Measurements from ENCODE around the gene RUFY3. TPM values are rescaled to one million over a fixed set of nuclear protein-coding genes. Genes with fewer than 3 reads are reported as not detected.

The RUFY3 gene
- total RNA-seq, 1 experiment from 2014 or later: 25.1 TPM

- Histone ChIP-seq H3K27me3 (replicated peaks; ENCODE audit: insufficient read depth, low read depth, low read length, poor library complexity) (no peaks in the 10 kb centered on the region), H3K36me3 (ENCODE audit: insufficient read depth, low read length, poor library complexity, severe bottlenecking) (no peaks in the 10 kb centered on the region), H3K4me1 (ENCODE audit: insufficient read depth, low read length, poor library complexity, severe bottlenecking) (no peaks in the 10 kb centered on the region), H3K9me3 (ENCODE audit: low read depth, low read length, poor library complexity, severe bottlenecking) (no peaks in the 10 kb centered on the region), H3K4me3 (ENCODE audit: low read depth, low read length, poor library complexity, severe bottlenecking) (no peak overlapping the region), H3K27ac (ENCODE audit: low read depth, low read length, poor library complexity, severe bottlenecking) (no peak overlapping the region)
- TF ChIP-seq EZH2 (IDR thresholded peaks at IDR 0.05; ENCODE audit: borderline replicate concordance, low read depth, low read length, poor library complexity, severe bottlenecking): no peak
- no peak for TF ChIP-seq CTCF (conservative IDR thresholded peaks at IDR 0.05; ENCODE audit: low read depth, low read length)
- ChIA-PET CTCF (no interaction called here), POLR2A (ENCODE audit: low non-redundant PET) (no interaction called here)
- BruUV-seq (replicated peaks): no TSS peak
- DNase-seq (ENCODE audit: low spot score): no peak
- intact Hi-C loops (cut with micrococcal nuclease; ENCODE audit: unreplicated experiment): no loop called here
Measured at GRCh38 chr4:70787496-70787895, 65.7 kb downstream of the RUFY3 start.

GRCh38 chr4:70788733-70789132 lies 67.0 kb downstream of the RUFY3 start:
- no peak for DNase-seq (ENCODE audit: low spot score)
- no peaks in the 10 kb centered on the region for H3K4me1 ChIP-seq (ENCODE audit: insufficient read depth, low read length, poor library complexity, severe bottlenecking)
- no peak overlapping the region for H3K27ac ChIP-seq (ENCODE audit: low read depth, low read length, poor library complexity, severe bottlenecking)
- no TSS peak for BruUV-seq (replicated peaks)
- POLR2A ChIA-PET (ENCODE audit: low non-redundant PET): no interaction called here
- CTCF ChIA-PET: no interaction called here
- H3K9me3 ChIP-seq (ENCODE audit: low read depth, low read length, poor library complexity, severe bottlenecking): no peaks in the 10 kb centered on the region
- H3K36me3 ChIP-seq (ENCODE audit: insufficient read depth, low read length, poor library complexity, severe bottlenecking): no peaks in the 10 kb centered on the region
- H3K4me3 ChIP-seq (ENCODE audit: low read depth, low read length, poor library complexity, severe bottlenecking): no peak overlapping the region
- H3K27me3 ChIP-seq (replicated peaks; ENCODE audit: insufficient read depth, low read depth, low read length, poor library complexity): no peaks in the 10 kb centered on the region
- TF ChIP-seq CTCF (conservative IDR thresholded peaks at IDR 0.05; ENCODE audit: low read depth, low read length) (no peak), EZH2 (IDR thresholded peaks at IDR 0.05; ENCODE audit: borderline replicate concordance, low read depth, low read length, poor library complexity, severe bottlenecking) (no peak)
- intact Hi-C loops (cut with micrococcal nuclease; ENCODE audit: unreplicated experiment): no loop called here

GRCh38 chr4:70793626-70794025 lies 71.9 kb downstream of the RUFY3 start:
- CTCF ChIA-PET: no interaction called here
- Histone ChIP-seq H3K27ac (ENCODE audit: low read depth, low read length, poor library complexity, severe bottlenecking) (no peak overlapping the region), H3K9me3 (ENCODE audit: low read depth, low read length, poor library complexity, severe bottlenecking) (no peaks in the 10 kb centered on the region), H3K27me3 (replicated peaks; ENCODE audit: insufficient read depth, low read depth, low read length, poor library complexity) (no peaks in the 10 kb centered on the region), H3K4me1 (ENCODE audit: insufficient read depth, low read length, poor library complexity, severe bottlenecking) (no peaks in the 10 kb centered on the region), H3K4me3 (ENCODE audit: low read depth, low read length, poor library complexity, severe bottlenecking) (no peak overlapping the region), H3K36me3 (ENCODE audit: insufficient read depth, low read length, poor library complexity, severe bottlenecking) (no peaks in the 10 kb centered on the region)
- no peak for DNase-seq (ENCODE audit: low spot score)
- TF ChIP-seq EZH2 (IDR thresholded peaks at IDR 0.05; ENCODE audit: borderline replicate concordance, low read depth, low read length, poor library complexity, severe bottlenecking) (no peak), CTCF (conservative IDR thresholded peaks at IDR 0.05; ENCODE audit: low read depth, low read length) (no peak)
- POLR2A ChIA-PET (ENCODE audit: low non-redundant PET): no interaction called here
- intact Hi-C loops (cut with micrococcal nuclease; ENCODE audit: unreplicated experiment): no loop called here
- no TSS peak for BruUV-seq (replicated peaks)

Measured in A673 (cell line).